G401.6 (cell line): ENCODE data around the gene TDRD12.

Source experiments
- FAIRE-seq: peaks from 2 replicates; lab custom pipeline; 2012; peaks lifted over from hg19 to GRCh38; lab: Jason Lieb, UNC

Gene TDRD12

GRCh38 chr19:32868206-32868950 is 148.8 kb downstream of the TDRD12 start:
- no peak for FAIRE-seq

- FAIRE-seq: no peak
These were observed 149.9 kb downstream of the TDRD12 start, which contains the start of gene SLC7A9 for GRCh38 chr19:32869369-32869965. SLC7A9 (minus strand) TSS chr19:32869767; CDS start chr19:32868534, 1,233 bp downstream.

- no peak for FAIRE-seq
These were observed 150.5 kb downstream of the TDRD12 start for GRCh38 chr19:32869966-32870573.

GRCh38 chr19:32870981-32871451 is 151.4 kb downstream of the TDRD12 start:
- no peak for FAIRE-seq

- FAIRE-seq: no peak
These were observed 152.8 kb downstream of the TDRD12 start for GRCh38 chr19:32872391-32872790.

GRCh38 chr19:32873247-32873959 is 153.8 kb downstream of the TDRD12 start:
- no peak for FAIRE-seq

- FAIRE-seq: no peak
These were observed 155.0 kb downstream of the TDRD12 start for GRCh38 chr19:32874605-32875004.

GRCh38 chr19:32875428-32875827 is 155.9 kb downstream of the TDRD12 start:
- no peak for FAIRE-seq

- FAIRE-seq: no peak
These were observed 156.8 kb downstream of the TDRD12 start for GRCh38 chr19:32876236-32876918.

GRCh38 chr19:32876919-32877285 is 157.3 kb downstream of the TDRD12 start:
- FAIRE-seq: no peak
